ENCODE data around the gene AKT3.
"Not testable (repeated sequence)": the region's sequence is repeated elsewhere in the genome, so short reads cannot be mapped to it uniquely, and the experiment has no call there.

The AKT3 gene

GRCh38 chr1:243841507-243841906, 8.5 kb downstream of the AKT3 start:
- DNase-seq, result no peak

DNA sequence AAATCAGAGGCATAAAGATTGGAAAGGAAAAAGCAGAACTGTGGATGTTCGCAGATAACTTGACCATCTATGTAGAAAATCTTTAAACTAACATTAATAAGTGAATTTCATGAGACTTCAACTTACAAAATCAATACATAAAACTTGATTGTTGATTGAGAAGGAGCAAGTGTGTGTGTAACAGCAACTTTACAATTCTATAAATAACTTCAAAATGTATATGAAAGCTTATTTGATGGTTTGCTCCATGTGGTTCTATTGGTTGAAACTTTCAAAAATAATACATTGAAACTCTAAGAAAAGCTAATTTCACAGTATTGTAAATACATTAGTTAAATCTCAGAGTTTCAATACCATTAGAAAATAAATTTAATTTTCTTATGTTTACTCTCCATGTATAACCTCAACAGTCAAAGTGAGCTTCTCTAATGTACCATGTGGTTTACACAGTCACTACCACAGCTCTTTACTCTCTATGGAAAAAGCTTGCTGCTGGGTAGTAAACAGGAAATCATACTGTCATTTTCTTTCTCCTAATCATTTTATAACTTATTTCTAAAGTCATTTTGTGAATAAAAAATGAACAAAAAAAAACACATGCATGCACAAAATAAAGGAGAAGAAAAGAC, 12.0 kb downstream of the AKT3 start:
- DNase-seq, result no peak

GRCh38 chr1:243834130-243834529, 15.9 kb downstream of the AKT3 start:
- DNase-seq, result no peak

DNA sequence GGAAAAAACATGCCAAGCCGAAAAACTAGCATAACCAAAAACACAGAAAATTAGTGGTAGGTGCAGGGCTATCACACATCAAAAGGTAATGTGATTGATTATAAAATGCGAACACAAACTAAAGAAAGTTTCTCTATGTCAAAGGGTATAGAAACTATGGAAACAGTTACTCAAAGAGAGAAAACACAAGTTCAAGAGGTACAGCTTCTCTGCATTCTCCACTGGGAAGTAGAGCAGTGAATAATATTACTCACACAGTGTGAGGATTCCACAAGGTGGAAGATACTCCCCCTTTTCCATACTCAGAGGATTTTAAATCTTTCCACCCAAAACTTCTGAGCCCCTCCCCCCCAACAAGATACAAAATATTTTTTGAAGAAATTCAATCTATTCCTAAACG, 18.6 kb downstream of the AKT3 start:
- no peak for DNase-seq

DNA sequence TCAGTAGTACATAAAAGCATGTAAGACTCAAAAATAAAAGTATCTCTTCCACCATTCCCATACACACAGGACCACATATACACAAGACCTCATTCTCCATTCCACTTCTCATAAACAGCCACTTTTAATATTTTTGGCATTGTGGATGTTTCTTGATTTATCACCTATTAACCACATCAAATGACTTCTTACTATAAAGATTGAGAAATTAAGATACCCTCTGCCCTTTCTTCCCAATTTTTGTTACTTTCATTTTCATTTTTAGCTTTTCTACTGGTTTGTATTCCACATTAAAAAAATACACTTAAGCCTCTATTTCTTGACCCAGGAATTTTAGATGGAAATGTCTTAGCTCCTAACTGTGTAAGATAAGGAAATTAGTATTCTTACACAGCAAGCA, 22.8 kb downstream of the AKT3 start:
- no peak for DNase-seq

- not testable (repeated sequence) for DNase-seq
These were observed 25.1 kb downstream of the AKT3 start for GRCh38 chr1:243824907-243825306.

DNA sequence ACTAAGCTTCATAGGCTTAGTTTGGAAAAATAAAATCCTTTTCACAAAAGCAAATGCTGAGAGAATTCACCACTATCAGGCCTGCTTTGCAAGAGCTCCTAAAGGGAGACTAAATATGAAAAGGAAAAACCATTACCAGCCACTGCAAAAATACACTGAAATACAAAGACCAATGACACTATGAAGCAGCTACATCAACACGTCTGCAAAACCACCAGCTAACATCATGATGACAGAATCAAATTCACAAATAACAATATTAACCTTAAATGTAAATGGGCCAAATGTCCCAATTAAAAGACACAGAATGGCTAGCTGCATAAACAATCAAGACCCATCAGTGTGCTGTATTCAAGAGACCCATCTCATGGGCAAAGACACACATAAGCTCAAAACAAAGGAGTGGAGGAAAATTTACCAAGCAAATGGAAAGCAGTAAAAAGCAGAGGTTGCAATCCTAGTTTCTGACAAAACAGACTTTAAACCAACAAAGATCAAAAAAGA, 28.8 kb downstream of the AKT3 start:
- no peak for DNase-seq

DNA sequence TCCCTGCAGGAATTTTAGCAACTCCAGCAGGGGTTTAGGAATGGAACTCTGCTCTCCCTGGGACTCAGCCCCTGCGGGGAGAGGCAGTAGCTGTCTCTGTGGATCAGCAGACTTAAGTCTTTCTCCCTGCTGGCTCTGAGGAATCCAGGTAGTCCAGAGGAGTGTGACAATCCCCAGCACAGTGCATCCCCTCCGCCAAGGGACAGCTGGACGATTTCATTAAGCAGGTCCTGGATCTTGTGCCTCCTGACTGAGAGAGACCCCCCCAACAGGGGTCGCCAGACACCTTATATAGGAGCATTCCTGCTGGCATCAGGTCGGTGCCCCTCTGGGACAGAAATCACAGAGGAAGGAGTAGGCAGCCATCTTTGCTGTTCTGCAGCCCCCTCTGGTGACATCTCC, 30.6 kb downstream of the AKT3 start:
- no peak for DNase-seq

DNA sequence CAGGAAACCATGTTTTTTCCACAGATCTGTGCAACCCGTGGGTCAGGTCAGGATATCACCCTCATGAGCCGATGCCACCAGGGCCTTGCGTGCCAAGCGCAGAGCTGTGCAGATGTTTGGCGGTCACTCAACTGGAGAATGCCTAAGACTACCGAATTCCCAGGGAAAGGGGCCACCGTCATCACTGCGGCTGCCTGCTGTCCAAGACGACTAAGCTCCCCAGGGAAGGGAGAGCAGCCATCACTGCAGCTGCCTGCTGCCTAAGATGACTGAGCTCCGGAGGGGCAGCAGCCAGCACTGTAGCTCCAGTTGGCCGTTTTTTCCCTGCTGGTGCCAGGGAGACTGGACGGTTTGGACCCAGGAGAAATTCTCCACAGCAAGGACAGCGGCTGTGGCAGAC, 31.1 kb downstream of the AKT3 start:
- DNase-seq, result no peak

DNA sequence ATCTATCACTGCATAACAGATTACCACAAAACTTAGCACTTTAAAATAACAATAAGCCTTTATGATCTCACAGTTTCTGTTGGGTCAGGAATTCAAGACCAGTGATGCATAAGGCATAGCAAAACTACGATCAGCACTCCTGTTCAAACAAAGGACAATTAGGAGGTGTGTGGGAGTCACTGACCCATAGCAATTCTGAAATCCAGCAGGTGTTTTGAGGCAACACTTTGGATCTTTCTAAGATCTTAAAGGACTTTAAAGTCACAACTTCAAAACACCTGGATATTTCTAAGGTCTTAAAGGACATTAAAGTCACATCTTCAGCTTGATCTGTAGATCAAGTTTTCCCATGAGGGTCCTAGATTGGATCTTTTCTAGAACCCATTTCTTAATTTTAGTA, 35.3 kb downstream of the AKT3 start:
- DNase-seq, result no peak

- not testable (repeated sequence) for DNase-seq
These were observed 42.7 kb downstream of the AKT3 start for GRCh38 chr1:243807346-243807745.

- DNase-seq, result no peak
These were observed 43.7 kb downstream of the AKT3 start for GRCh38 chr1:243806310-243806709.

- no peak for DNase-seq
These were observed 47.3 kb downstream of the AKT3 start for GRCh38 chr1:243802736-243803135.

GRCh38 chr1:243801378-243801777, 48.7 kb downstream of the AKT3 start:
- DNase-seq, result no peak

GRCh38 chr1:243799908-243800307, 50.1 kb downstream of the AKT3 start:
- no peak for DNase-seq

- DNase-seq, result no peak
These were observed 51.3 kb downstream of the AKT3 start for GRCh38 chr1:243798726-243799125.

DNA sequence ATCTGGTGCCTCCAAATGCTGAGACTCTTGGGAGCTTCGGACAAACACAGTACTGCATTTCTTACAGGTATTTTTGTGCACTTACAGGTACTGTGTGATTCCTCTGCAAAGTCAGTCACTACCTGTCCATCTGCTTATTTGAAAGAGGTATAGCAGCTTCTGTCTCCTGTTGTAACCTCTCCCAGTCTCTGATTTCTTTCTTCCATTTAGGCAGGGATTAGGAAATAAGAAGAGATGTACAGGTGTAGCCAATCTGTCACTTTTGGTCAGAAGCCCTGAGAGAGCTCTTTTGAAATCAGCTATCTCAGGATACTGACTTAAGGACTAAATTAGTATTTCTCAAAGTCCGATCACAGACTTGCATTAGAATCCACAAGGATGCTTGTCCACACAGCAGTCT, 54.0 kb downstream of the AKT3 start:
- no peak for DNase-seq

GRCh38 chr1:243793298-243793697, 56.7 kb downstream of the AKT3 start:
- DNase-seq, result no peak

DNA sequence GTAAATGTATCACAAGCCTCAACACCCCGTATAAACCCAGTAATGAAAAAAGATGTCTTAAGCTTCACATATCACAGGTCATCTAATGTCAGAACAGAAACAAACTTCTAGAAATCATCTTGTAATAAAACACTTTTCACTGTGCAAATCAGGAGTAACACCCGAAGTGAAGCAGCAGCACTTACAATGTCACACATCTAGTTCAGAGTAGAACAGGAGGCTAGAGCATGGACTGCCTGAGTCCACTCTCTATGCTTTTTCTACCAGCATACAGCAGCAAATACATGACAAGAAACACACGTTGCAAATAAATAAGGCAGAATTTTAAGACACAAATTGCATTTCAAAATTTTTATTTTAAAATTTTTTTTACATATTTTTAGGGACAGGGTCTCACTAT, 57.2 kb downstream of the AKT3 start:
- DNase-seq, result no peak

GRCh38 chr1:243792401-243792800, 57.6 kb downstream of the AKT3 start:
- no peak for DNase-seq

DNA sequence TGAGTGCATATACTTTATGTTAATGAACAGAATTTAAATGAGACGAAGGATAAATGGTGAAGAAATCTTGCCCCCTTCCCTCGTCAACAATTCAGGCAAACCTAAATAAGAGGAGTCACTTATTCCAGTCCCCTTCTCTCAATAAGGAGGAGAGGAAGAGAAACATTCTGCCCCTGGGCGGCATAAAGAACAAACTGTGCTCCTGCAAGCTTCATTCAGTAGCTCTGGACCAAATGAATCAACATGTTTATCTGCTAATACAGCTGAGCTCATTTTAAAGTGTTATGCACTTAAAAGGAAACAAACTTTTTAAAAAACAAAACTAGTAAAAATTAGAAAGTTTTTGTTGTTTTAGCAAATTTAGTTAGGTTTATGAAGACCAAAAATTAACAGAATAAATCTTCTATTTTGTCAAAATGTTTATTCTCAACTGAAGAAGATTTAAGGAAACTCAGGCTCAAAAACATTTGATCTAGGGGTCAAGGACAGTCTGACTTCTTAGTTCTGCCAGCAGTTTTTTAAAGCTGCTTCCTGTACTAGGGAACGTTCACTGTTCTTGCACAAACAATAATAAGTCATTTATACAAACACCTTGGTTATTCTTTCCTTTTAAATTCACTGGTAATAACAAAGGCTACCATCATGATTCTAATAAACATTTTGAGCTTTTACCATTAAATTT, 58.3 kb downstream of the AKT3 start:
- DNase-seq, result no peak

GRCh38 chr1:243790404-243790803, 59.6 kb downstream of the AKT3 start:
- no peak for DNase-seq

GRCh38 chr1:243786531-243786930, 63.5 kb downstream of the AKT3 start:
- DNase-seq, result no peak

DNA sequence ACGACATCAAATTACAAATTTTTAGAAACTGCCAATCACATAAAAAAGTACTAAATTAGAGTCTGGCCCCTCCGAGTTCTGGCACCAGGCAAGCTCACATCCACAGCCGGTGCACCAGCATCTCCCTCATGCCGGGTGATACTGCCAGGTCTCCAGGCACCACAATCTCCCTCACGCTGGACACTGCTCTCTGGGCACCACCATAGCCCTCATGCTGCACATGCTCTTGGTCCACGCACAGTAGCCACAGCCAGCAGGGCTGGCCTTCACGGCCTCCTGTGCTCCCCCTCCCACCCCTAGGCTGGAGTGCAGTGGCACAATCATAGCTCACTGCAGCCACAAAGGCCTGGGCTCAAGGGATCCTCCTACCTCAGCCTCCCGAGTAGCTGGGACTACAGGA, 65.5 kb downstream of the AKT3 start:
- DNase-seq, result no peak

- DNase-seq, result no peak
These were observed 66.3 kb downstream of the AKT3 start for GRCh38 chr1:243783714-243784113.

Measured in right forelimb (tissue), 1 donor.